Right atrium auricular region (tissue), 2 donors: ENCODE results near the gene COL24A1. TPM values are rescaled to one million over a fixed set of nuclear protein-coding genes. Genes with fewer than 3 reads are reported as not detected.
"Not testable (repeated sequence)": the region's sequence is repeated elsewhere in the genome, so short reads cannot be mapped to it uniquely, and the experiment has no call there.

ENCODE experiments used
- DNase-seq: peaks from one replicate; pipeline ENCODE4 v3.0.0-alpha.2; 2019; ENCODE audit warnings: low spot score
- H3K27ac ChIP-seq, 2 donors: fragments of 200-600 bp; sonication (generic); 1 replicate in 1 of 2; 2 replicates in 1 of 2; pipeline ENCODE4 v1.5.1; 2016 to 2019
- H3K27me3 ChIP-seq, 2 donors: fragments of 200-600 bp; sonication (generic); one replicate each; pipeline versions ENCODE4 v1.5.1 to v1.6.0; 2017 to 2019
- H3K36me3 ChIP-seq: fragments of 200-600 bp; sonication (generic); one replicate; pipeline ENCODE4 v1.5.1; 2016
- H3K4me1 ChIP-seq, 2 donors: fragments of 200-600 bp; sonication (generic); one replicate each; pipeline versions ENCODE4 v1.5.1 to v1.6.0; 2017 to 2019
- H3K4me3 ChIP-seq, 2 donors: fragments of 200-600 bp; sonication (generic); 1 replicate in 1 of 2; 2 replicates in 1 of 2; pipeline ENCODE4 v1.5.1; 2017 to 2019; ENCODE audit warnings: mild to moderate bottlenecking in 1 of 2, moderate library complexity in 1 of 2
- H3K9me3 ChIP-seq, 2 donors: fragments of 200-600 bp; sonication (generic); one replicate each; pipeline ENCODE4 v1.5.1; 2019
- total RNA-seq, 2 donors: library from RNA; depleted of rRNA; stranded (reverse); fragments of >200 nt; gene quantifications; one replicate each; pipeline ENCODE4 v1.1.0, GENCODE V29; 2016
- TF ChIP-seq, protein P1 (sequence below), 2 donors: fragments of 200-600 bp; sonication (generic); IDR thresholded peaks; one replicate each; pipeline ENCODE4 v1.5.1; 2019; ENCODE audit warnings: antibody characterized with exemption in 2 of 2

Gene COL24A1
- total RNA-seq, 2 donors from 2014 or later, result 0.67 to 1.0 TPM

DNA sequence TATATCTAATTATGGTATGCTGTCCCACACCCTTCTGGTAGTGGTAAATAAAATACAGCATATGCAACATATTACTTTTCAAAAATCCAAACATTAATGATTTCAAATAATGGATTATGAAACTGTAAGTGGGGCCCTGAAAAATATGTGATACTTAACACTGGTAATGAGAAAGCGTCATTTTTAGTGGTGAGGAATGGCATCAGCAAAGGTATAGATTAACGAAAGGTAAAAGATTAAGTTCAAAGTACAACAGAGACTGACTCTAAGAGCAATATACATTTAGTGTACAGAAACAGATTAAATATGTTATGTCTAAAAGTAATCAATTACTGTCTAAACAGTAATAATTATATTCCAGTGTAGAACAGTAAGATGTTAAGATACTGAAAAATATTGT, 194.1 kb downstream of the COL24A1 start:
- no peak for DNase-seq
- TF ChIP-seq, protein P1, sequence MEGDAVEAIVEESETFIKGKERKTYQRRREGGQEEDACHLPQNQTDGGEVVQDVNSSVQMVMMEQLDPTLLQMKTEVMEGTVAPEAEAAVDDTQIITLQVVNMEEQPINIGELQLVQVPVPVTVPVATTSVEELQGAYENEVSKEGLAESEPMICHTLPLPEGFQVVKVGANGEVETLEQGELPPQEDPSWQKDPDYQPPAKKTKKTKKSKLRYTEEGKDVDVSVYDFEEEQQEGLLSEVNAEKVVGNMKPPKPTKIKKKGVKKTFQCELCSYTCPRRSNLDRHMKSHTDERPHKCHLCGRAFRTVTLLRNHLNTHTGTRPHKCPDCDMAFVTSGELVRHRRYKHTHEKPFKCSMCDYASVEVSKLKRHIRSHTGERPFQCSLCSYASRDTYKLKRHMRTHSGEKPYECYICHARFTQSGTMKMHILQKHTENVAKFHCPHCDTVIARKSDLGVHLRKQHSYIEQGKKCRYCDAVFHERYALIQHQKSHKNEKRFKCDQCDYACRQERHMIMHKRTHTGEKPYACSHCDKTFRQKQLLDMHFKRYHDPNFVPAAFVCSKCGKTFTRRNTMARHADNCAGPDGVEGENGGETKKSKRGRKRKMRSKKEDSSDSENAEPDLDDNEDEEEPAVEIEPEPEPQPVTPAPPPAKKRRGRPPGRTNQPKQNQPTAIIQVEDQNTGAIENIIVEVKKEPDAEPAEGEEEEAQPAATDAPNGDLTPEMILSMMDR (IDR thresholded peaks at IDR 0.05), result no peak
- Histone ChIP-seq H3K27ac (no peak overlapping the region), H3K4me3 (no peak overlapping the region), H3K4me1 (no peaks in the 10 kb centered on the region), H3K36me3 (no peaks in the 10 kb centered on the region), H3K27me3 (no peaks in the 10 kb centered on the region), H3K9me3 (no peaks in the 10 kb centered on the region)

- Histone ChIP-seq H3K36me3 (no peaks in the 10 kb centered on the region), H3K4me3 (no peak overlapping the region), H3K4me1 (no peaks in the 10 kb centered on the region), H3K9me3 (no peaks in the 10 kb centered on the region), H3K27ac (no peak overlapping the region), H3K27me3 (no peaks in the 10 kb centered on the region)
- TF ChIP-seq, protein P1 (IDR thresholded peaks at IDR 0.05), result no peak
- DNase-seq, result no peak
Measured at GRCh38 chr1:85957760-85958159, 198.8 kb downstream of the COL24A1 start.

GRCh38 chr1:85955218-85955617, 201.4 kb downstream of the COL24A1 start:
- not testable (repeated sequence) for H3K27ac ChIP-seq, H3K36me3 ChIP-seq, H3K4me1 ChIP-seq, H3K9me3 ChIP-seq, DNase-seq, H3K4me3 ChIP-seq, H3K27me3 ChIP-seq

- Histone ChIP-seq H3K9me3 (no peaks in the 10 kb centered on the region), H3K27me3 (no peaks in the 10 kb centered on the region), H3K27ac (no peak overlapping the region), H3K4me1 (no peaks in the 10 kb centered on the region), H3K4me3 (no peak overlapping the region), H3K36me3 (no peaks in the 10 kb centered on the region)
- TF ChIP-seq, protein P1 (IDR thresholded peaks at IDR 0.05), result no peak
- DNase-seq, result no peak
Measured at GRCh38 chr1:85952460-85952859, 204.1 kb downstream of the COL24A1 start.

GRCh38 chr1:85947186-85947585, 209.4 kb downstream of the COL24A1 start:
- TF ChIP-seq, protein P1 (IDR thresholded peaks at IDR 0.05), result no peak
- Histone ChIP-seq H3K27ac (no peak overlapping the region), H3K9me3 (no peaks in the 10 kb centered on the region), H3K4me1 (no peaks in the 10 kb centered on the region), H3K4me3 (no peak overlapping the region), H3K36me3 (no peaks in the 10 kb centered on the region), H3K27me3 (no peaks in the 10 kb centered on the region)
- DNase-seq, result no peak

DNA sequence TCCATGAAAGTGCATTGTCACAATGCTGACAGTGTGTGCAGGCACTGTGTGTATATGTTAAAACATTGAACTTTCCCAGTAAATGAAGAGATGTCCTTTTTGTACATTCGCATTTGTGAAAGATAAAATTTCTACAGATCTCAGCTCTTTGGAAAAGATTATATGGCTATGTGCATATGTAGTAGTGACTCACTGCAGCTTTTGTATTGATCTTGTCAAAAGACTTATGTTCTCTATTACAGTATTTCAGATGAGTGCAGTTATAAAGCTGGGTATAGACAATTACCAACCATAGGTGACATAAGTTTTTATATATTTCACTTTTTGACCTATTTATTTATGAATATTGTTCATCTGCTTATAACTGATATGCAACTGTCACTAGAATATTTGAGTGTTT, 212.6 kb downstream of the COL24A1 start:
- no peaks in the 10 kb centered on the region for H3K4me1 ChIP-seq
- H3K9me3 ChIP-seq, result no peaks in the 10 kb centered on the region
- TF ChIP-seq, protein P1 (IDR thresholded peaks at IDR 0.05), result no peak
- no peak for DNase-seq
- no peaks in the 10 kb centered on the region for H3K27me3 ChIP-seq
- H3K4me3 ChIP-seq, result no peak overlapping the region
- no peaks in the 10 kb centered on the region for H3K36me3 ChIP-seq
- no peak overlapping the region for H3K27ac ChIP-seq
